Gastroesophageal sphincter (tissue), 4 donors: ENCODE results near the gene EFHC1. TPM values are rescaled to one million over a fixed set of nuclear protein-coding genes. Genes with fewer than 3 reads are reported as not detected.

Experiments used
- ATAC-seq: fragments of 150-250 bp; one replicate; pipeline ENCODE4 v1.9.1; 2016; ENCODE audit warnings: mild to moderate bottlenecking, moderate library complexity
- H3K27ac ChIP-seq, 4 donors: fragments of 200-600 bp; sonication (generic) in 3 of 4; 1 replicate in 3 of 4; 2 replicates in 1 of 4; pipeline ENCODE4 v1.5.1; 2016 to 2019
- H3K27me3 ChIP-seq: fragments of 200-600 bp; sonication (generic); one replicate; pipeline ENCODE4 v1.5.1; 2019
- H3K36me3 ChIP-seq, 2 donors: fragments of 200-600 bp; sonication (generic); one replicate each; pipeline ENCODE4 v1.5.1; 2019; ENCODE audit warnings: control low read depth in 1 of 2
- H3K4me1 ChIP-seq, 3 donors: fragments of 200-600 bp; sonication (generic); 1 replicate in 2 of 3; 2 replicates in 1 of 3; pipeline ENCODE4 v1.5.1; 2016 to 2019; ENCODE audit warnings: control low read depth in 2 of 3
- H3K4me3 ChIP-seq, 2 donors: fragments of 200-600 bp; sonication (generic); one replicate each; pipeline ENCODE4 v1.5.1; 2019; ENCODE audit warnings: mild to moderate bottlenecking in 1 of 2, moderate library complexity in 1 of 2
- H3K9me3 ChIP-seq, 3 donors: fragments of 200-600 bp; sonication (generic); one replicate each; pipeline ENCODE4 v1.5.1; 2017 to 2019; ENCODE audit warnings: control low read depth in 2 of 3
- CTCF ChIP-seq, 4 experiments: fragments of 200-600 bp in 2 of 4; fragments of 450-650 bp in 2 of 4; sonication (generic) in 1 of 4; IDR thresholded peaks; one replicate each; pipeline ENCODE4 v1.5.1; 2017 to 2019; ENCODE audit warnings: antibody characterized with exemption in 4 of 4, mild to moderate bottlenecking in 2 of 4, moderate library complexity in 2 of 4
- EP300 ChIP-seq: sonication (generic); formaldehyde crosslinking; IDR thresholded peaks from one replicate; pipeline ENCODE4 v1.6.1; 2017; ENCODE audit warnings: antibody characterized with exemption, mild to moderate bottlenecking
- POLR2A ChIP-seq, 2 donors: fragments of 450-650 bp; IDR thresholded peaks; one replicate each; pipeline ENCODE4 v1.6.1; 2017; ENCODE audit warnings: antibody characterized with exemption in 2 of 2, mild to moderate bottlenecking in 2 of 2, moderate library complexity in 1 of 2
- POLR2AphosphoS5 ChIP-seq: sonication (generic); formaldehyde crosslinking; IDR thresholded peaks from one replicate; pipeline ENCODE4 v1.6.1; 2017; ENCODE audit warnings: antibody characterized with exemption
- WGBS, 2 donors: methylation state at CpG; one replicate each; pipeline ENCODE4 v1.1.5; 2018; ENCODE audit warnings: low coverage in 1 of 2; 5-methylcytosine and 5-hydroxymethylcytosine counted together
- total RNA-seq, 4 donors: library from RNA; depleted of rRNA; stranded (reverse); fragments of >200 nt; gene quantifications; one replicate each; pipeline ENCODE4 v1.1.0, GENCODE V29; 2016

Gene EFHC1
- total RNA-seq, 4 donors from 2014 or later: 5.1 to 27.4 (median 12.9) TPM

- ATAC-seq: no peak
- Histone ChIP-seq H3K9me3 (no peaks in the 10 kb centered on the region), H3K36me3 (peaks cover 0 to 24% of the 10 kb centered on the region in 2 donors), H3K27me3 (no peaks in the 10 kb centered on the region), H3K4me1 (no peaks in the 10 kb centered on the region), H3K4me3 (no peak overlapping the region), H3K27ac (no peak overlapping the region)
- 86 to 93% methylated on average over 5 to 6 of the region's 7 CpGs for WGBS, 2 donors
- TF ChIP-seq POLR2AphosphoS5: no peak
- TF ChIP-seq POLR2A (IDR thresholded peaks at IDR 0.05): no peak
- no peak for TF ChIP-seq CTCF (IDR thresholded peaks at IDR 0.05)
- no peak for TF ChIP-seq EP300
Observed at GRCh38 chr6:52482903-52483670, 62.9 kb downstream of the EFHC1 start.

- Histone ChIP-seq H3K27me3 (no peaks in the 10 kb centered on the region), H3K4me3 (no peak overlapping the region), H3K9me3 (no peaks in the 10 kb centered on the region), H3K4me1 (no peaks in the 10 kb centered on the region), H3K36me3 (peaks cover 0 to 24% of the 10 kb centered on the region in 2 donors), H3K27ac (no peak overlapping the region)
- no peak for TF ChIP-seq POLR2AphosphoS5
- TF ChIP-seq EP300: no peak
- TF ChIP-seq CTCF (IDR thresholded peaks at IDR 0.05): no peak
- no peak for TF ChIP-seq POLR2A (IDR thresholded peaks at IDR 0.05)
- ATAC-seq: no peak
- WGBS, 2 donors: 96% methylated on average over 3 of the region's 3 CpGs; no CpG with 5 or more reads in 1 of the 2 donors
Observed at GRCh38 chr6:52483671-52484003, 63.5 kb downstream of the EFHC1 start.

GRCh38 chr6:52489881-52490280 lies 69.7 kb downstream of the EFHC1 start:
- WGBS, 2 donors: 73 to 93% methylated on average over 2 to 5 of the region's 5 CpGs
- Histone ChIP-seq H3K9me3 (no peaks in the 10 kb centered on the region), H3K4me1 (no peaks in the 10 kb centered on the region), H3K27ac (no peak overlapping the region), H3K36me3 (peaks cover 0 to 19% of the 10 kb centered on the region in 2 donors), H3K4me3 (no peak overlapping the region), H3K27me3 (no peaks in the 10 kb centered on the region)
- ATAC-seq: no peak
- TF ChIP-seq CTCF (IDR thresholded peaks at IDR 0.05): no peak
- no peak for TF ChIP-seq EP300
- no peak for TF ChIP-seq POLR2AphosphoS5
- no peak for TF ChIP-seq POLR2A (IDR thresholded peaks at IDR 0.05)

DNA sequence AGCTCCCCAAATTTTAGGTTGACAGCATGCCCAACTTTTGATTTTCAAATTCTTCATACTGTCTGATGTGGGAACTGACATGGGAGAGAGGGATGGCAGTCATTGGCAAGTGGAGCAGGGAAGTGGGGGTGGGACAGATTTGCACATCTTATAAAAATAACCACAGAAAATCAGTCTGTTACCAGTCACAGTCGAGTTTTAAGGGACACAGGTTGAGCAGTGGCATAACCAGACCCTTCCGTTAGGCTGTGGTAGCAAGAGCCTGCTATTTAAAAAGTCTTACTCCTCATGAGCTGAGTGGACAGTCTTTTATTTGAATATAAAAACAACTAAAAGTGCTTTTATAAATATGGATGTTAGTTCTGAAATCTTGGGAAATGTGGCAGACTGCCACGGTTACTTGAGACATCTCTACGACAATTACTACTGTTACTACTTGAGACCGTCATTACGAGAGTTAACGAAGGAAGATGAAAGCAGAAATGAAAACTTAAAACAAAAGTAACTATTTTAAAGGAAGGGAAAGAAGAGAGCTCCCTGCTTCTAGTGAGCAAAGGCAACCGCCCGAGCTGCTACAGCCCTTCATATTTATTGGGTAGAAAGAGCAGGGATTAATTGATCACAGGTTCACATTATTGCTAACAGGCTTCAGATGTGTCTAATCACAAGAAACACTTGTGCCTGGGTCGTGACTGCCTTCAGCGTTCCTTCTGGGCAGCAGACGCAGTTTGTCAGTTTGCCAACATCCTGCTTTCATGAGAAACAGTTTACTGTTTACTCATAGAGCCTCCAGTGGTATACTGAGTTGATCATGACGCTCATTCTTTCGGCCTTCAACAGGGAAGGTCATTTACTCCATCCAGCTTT lies 71.3 kb downstream of the EFHC1 start:
- WGBS, 2 donors: 71 to 83% methylated on average over 14 of the region's 14 CpGs
- no peak overlapping the region for H3K4me3 ChIP-seq
- H3K4me1 ChIP-seq: no peaks in the 10 kb centered on the region
- TF ChIP-seq EP300 (no peak), CTCF (IDR thresholded peaks at IDR 0.05) (no peak)
- no peaks in the 10 kb centered on the region for H3K9me3 ChIP-seq
- H3K36me3 ChIP-seq: peaks cover 0 to 13% of the 10 kb centered on the region in 2 donors
- ATAC-seq: no peak
- no peaks in the 10 kb centered on the region for H3K27me3 ChIP-seq
- H3K27ac ChIP-seq: no peak overlapping the region
